GM12801 (cell line): Measurements from ENCODE around the gene KIF16B.

ENCODE experiments used
- CTCF ChIP-seq: IDR thresholded peaks from one replicate; pipeline ENCODE4 v1.5.1; 2011; ENCODE audit warnings: control low read depth; ENCODE audit not compliant: insufficient read length; ENCODE audit errors: extremely low read depth

Gene KIF16B

DNA sequence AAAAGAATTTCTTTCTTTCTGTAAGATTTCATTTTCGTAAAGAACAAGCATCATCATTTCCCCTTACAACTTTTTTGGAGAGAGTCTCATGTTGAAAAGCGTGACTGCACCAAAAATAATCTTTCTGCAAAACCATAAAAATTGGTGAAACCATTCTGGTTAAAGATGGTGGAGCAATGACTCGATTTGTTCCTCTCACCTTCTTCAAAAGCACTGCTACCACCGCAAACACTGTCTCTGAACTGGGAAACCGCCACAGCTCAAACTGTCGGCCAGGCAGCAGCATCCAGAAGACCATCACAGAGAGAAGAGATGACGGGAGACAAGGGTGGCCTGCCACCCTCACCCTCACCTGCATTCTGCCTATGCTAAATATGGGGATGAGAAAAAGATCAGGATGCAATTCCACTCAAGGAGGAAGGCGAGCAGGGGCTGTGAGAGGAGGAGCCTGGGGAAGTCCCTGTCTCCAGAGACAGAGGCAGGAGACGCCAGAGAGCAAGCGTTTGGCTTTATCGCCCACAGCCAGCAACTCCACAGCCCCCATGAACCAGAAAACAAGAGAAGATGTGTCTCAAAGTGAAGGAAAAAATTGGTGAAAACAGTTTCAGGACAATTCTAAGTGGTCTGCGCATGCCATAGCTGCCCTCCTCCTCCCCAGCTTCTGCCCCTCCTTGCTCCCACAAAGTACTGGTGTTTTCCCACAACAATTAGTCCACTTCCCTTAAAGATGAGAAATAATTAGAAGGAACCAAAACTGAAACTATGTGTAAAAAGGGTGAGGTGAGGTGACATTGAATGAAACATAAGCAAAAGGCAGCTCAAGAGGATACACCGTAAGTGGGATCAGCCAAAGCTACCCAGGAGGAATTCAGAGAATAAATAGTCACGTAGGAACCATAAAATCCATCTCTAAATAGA, 255.5 kb downstream of the KIF16B start:
- TF ChIP-seq CTCF, result no peak

GRCh38 chr20:16316513-16316912, 256.7 kb downstream of the KIF16B start:
- TF ChIP-seq CTCF, result no peak

- TF ChIP-seq CTCF, result no peak
These were observed 258.5 kb downstream of the KIF16B start for GRCh38 chr20:16314748-16315159.

GRCh38 chr20:16314320-16314719, 258.9 kb downstream of the KIF16B start:
- no peak for TF ChIP-seq CTCF

DNA sequence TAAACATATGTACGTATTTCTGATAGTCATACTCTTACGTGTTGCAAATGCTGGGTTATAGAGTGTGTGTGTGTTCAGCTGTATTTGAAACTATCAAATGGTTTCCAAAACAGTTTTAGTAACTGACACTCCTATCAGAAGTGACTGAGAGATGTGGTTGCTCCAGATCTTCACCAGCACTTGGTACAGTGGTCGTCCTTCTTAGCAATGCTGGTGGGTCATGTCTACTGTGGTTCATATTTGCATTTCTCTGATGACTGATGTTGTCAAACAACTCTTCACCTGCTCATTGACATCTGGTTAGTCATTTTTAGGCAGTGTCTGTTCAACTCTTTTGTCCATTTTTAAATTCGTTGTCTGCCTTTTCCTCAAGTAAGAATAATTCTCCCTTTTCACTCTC, 259.3 kb downstream of the KIF16B start:
- TF ChIP-seq CTCF, result no peak

- TF ChIP-seq CTCF, result no peak
These were observed 260.2 kb downstream of the KIF16B start for GRCh38 chr20:16312998-16313397.

GRCh38 chr20:16311756-16312155, 261.5 kb downstream of the KIF16B start:
- no peak for TF ChIP-seq CTCF
